Central memory CD8-positive, alpha-beta T cell (primary cell): ENCODE measurements around the gene CMTM1.
A peak's percentile ranks its signal among the peaks of the same experiment; 100 is the strongest.
"Not testable (repeated sequence)": the region's sequence is repeated elsewhere in the genome, so short reads cannot be mapped to it uniquely, and the experiment has no call there.

ENCODE experiments used
- ATAC-seq: fragments of 150-1000 bp; cut with Tn5 transposase; replicated peaks from 2 replicates; pipeline ENCODE4 v1.10.0; 2022; ENCODE audit warnings: mild to moderate bottlenecking, moderate FRiP score, moderate number of reproducible peaks; ENCODE audit not compliant: poor library complexity, severe bottlenecking; ENCODE audit errors: extremely low read depth
- DNase-seq, 2 donors: peaks; one replicate each; pipeline ENCODE4 v3.0.0; 2021; ENCODE audit warnings: low spot score in 2 of 2
- H3K27ac Mint-ChIP-seq: one replicate; pipeline ENCODE4 v1.8.0; 2022; ENCODE audit warnings: low read depth, mild to moderate bottlenecking, moderate library complexity, mixed read lengths
- H3K27me3 Mint-ChIP-seq: one replicate; pipeline ENCODE4 v1.8.0; 2022; ENCODE audit warnings: mixed read lengths
- H3K36me3 Mint-ChIP-seq: one replicate; pipeline ENCODE4 v1.8.0; 2022; ENCODE audit warnings: mild to moderate bottlenecking, moderate library complexity, mixed read lengths; ENCODE audit not compliant: insufficient read depth
- H3K4me1 Mint-ChIP-seq: one replicate; pipeline ENCODE4 v1.8.0; 2022; ENCODE audit warnings: mixed read lengths
- H3K4me3 Mint-ChIP-seq: one replicate; pipeline ENCODE4 v1.8.0; 2022; ENCODE audit warnings: mild to moderate bottlenecking, moderate library complexity, mixed read lengths
- H3K9me3 Mint-ChIP-seq: one replicate; pipeline ENCODE4 v1.8.0; 2022; ENCODE audit warnings: mixed read lengths

Gene CMTM1

DNA sequence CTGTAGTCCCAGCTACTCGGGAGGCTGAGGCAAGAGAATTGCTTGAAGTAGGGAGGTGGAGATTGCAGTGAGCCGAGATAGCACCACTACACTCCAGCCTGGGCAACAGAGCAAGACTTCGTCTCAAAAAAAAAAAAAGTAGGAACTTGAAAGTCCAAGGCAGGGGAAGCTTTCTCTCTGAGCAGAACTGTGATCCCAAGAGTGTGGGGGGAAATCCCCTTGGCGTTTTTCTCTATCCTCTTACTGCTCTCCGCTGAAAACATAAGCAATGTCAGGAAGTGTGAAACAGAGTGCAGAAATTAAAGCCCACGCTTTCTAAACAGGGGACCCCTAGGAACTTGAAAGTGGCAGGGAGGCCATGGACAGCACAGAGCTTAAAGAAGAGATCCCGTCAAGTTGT lies 28.5 kb downstream of the CMTM1 start:
- Mint-ChIP-seq H3K27me3 (no peaks in the 10 kb centered on the region), H3K4me3 (no peak overlapping the region), H3K27ac (no peak overlapping the region), H3K4me1 (peaks cover 8% of the 10 kb centered on the region), H3K9me3 (no peaks in the 10 kb centered on the region), H3K36me3 (peaks cover 2% of the 10 kb centered on the region)
- ATAC-seq: no peak
- no peak for DNase-seq

GRCh38 chr16:66596559-66596958 lies 30.3 kb downstream of the CMTM1 start:
- not testable (repeated sequence) for H3K4me1 Mint-ChIP-seq, H3K27me3 Mint-ChIP-seq, ATAC-seq, DNase-seq, H3K9me3 Mint-ChIP-seq, H3K36me3 Mint-ChIP-seq, H3K4me3 Mint-ChIP-seq, H3K27ac Mint-ChIP-seq

DNA sequence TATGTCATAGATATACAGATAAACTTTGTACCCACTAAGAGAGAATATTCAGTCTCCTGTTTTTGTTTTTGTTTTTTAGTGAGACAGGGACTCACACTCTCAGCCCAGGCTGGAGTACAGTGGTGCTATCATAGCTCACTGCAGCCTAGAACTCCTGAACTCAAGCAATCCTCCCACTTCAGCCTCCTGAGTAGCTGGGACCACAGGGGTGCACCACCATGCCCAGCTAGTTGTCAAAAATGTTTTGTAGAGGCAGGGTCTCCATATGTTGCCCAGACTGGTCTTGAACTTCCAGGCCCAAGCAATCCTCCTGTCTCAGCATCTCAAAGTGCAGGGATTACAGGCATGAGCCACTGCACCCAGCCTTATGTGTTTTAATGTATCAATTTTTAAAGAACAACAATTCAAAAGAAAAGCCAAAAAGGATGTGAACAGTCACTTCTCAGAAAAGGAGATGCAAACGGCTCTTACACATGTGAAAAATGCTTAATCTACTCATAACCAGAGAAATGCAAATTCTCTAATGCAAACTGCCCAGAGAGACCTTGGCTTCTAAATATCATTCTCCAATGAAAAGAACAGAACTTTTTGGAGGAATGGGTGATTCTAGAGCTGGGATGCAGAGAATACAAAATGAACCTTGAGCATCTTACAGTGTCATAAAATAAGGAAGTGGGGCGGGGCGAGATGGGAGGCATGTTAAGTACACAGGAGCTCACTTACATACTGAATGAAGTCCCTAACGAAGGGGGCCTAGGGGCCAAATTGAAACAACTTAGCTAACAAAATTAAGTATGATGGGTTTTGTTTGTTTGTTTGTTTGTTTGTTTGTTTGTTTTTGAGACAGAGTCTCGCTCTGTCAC lies 31.0 kb downstream of the CMTM1 start:
- Mint-ChIP-seq H3K27me3 (no peaks in the 10 kb centered on the region), H3K9me3 (no peaks in the 10 kb centered on the region), H3K4me1 (no peaks in the 10 kb centered on the region), H3K36me3 (no peaks in the 10 kb centered on the region), H3K4me3 (no peak overlapping the region), H3K27ac (no peak overlapping the region)
- DNase-seq (no peak), ATAC-seq (no peak)

GRCh38 chr16:66598111-66598510 lies 31.9 kb downstream of the CMTM1 start:
- Mint-ChIP-seq H3K27ac (peak overlapping the region; percentile 19), H3K27me3 (no peaks in the 10 kb centered on the region), H3K36me3 (no peaks in the 10 kb centered on the region), H3K4me1 (peaks cover 6% of the 10 kb centered on the region), H3K9me3 (no peaks in the 10 kb centered on the region), H3K4me3 (no peak overlapping the region)
- DNase-seq (no peak), ATAC-seq (no peak)

DNA sequence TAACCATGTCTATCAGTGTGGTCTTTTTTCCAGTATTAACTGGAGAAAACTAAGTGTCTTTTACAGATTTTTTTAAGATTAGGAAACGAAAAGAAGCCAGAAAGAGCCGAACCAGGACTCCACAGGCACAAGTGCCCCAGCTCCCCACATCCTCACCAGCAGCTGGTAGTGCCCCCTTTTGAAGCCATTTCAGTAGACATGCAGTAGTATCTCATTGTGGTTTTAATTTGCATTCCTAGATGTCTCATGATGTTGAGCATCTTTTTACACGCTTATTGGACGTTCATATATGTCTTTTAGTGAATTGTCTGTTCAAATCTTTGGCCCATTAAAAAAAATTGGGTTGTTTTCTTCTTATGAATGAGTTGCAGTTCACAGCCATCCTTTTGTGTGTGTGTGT lies 33.5 kb downstream of the CMTM1 start:
- no peak for ATAC-seq
- peaks cover 7% of the 10 kb centered on the region for H3K36me3 Mint-ChIP-seq
- H3K9me3 Mint-ChIP-seq: no peaks in the 10 kb centered on the region
- H3K4me1 Mint-ChIP-seq: peaks cover 15% of the 10 kb centered on the region
- no peak overlapping the region for H3K27ac Mint-ChIP-seq
- no peaks in the 10 kb centered on the region for H3K27me3 Mint-ChIP-seq
- H3K4me3 Mint-ChIP-seq: no peak overlapping the region
- DNase-seq: no peak

DNA sequence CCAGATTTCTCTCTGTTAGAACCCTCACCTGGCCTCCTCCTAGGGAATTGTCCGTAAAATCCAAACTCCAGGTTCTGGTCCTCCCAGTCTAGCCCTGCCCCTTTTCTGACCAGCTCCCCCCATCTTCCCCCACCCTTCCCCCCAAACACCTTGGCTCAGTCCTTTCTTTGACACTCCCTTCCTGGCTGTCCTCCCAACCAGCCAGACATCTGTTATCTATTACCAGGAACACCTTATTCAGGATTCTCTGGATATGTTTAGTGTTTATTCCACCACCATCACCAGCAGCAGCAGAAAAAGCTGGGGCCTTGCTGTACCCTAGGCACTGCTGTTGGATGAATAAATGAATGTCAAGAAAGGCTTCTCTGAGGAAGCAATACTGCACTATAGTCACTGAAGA lies 34.2 kb downstream of the CMTM1 start:
- H3K4me1 Mint-ChIP-seq: peaks cover 15% of the 10 kb centered on the region
- H3K9me3 Mint-ChIP-seq: no peaks in the 10 kb centered on the region
- ATAC-seq (no peak), DNase-seq (no peak)
- peaks cover 7% of the 10 kb centered on the region for H3K36me3 Mint-ChIP-seq
- no peak overlapping the region for H3K27ac Mint-ChIP-seq
- no peak overlapping the region for H3K4me3 Mint-ChIP-seq
- no peaks in the 10 kb centered on the region for H3K27me3 Mint-ChIP-seq

GRCh38 chr16:66601471-66601870 lies 35.2 kb downstream of the CMTM1 start:
- no peak for DNase-seq
- ATAC-seq: no peak
- Mint-ChIP-seq H3K36me3 (peaks cover 12% of the 10 kb centered on the region), H3K27ac (no peak overlapping the region), H3K27me3 (no peaks in the 10 kb centered on the region), H3K4me3 (no peak overlapping the region), H3K4me1 (peaks cover 22% of the 10 kb centered on the region), H3K9me3 (no peaks in the 10 kb centered on the region)

DNA sequence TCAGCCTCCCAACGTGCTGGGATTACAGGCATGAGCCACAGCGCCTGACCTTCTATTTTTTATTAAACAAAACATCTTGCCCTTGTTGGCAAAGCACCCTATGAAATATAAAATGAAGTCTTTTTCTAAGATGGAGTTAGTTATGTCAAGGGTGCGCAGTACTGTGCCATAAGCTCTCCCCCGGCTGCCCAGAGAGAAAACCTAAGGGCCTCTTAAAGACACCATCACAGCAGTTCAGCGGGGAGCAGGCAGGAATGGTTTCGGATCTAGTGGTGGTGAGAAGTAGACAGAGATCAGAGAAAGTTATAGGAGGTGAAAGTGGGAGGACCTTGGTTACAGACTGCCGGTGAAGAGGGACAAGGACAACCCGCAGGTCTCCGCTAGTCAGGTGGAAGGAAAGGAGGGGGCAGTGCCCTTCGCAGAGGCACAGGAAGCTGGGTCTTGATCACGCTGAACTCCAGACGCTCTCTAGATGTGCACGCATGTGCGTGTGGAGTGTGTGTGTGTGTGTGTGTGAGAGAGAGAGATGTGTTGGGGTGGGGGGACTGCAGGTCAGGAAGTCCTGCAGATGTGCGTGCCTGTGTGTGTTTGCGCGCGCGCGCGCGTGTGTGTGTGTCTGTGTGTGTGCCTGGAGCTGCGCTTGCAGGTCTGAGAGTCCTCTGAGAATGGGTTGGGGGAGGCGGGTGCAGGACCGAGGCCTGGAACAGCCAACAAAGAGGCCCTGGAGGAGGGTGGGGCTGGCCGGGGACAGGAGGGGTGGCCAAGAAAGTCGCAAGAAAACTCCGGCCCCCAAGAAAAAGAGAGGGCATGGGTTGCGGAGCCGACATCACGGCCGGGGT lies 37.5 kb downstream of the CMTM1 start:
- H3K27me3 Mint-ChIP-seq: no peaks in the 10 kb centered on the region
- H3K4me3 Mint-ChIP-seq: peak overlapping the region; percentile 88
- peaks cover 13% of the 10 kb centered on the region for H3K36me3 Mint-ChIP-seq
- H3K27ac Mint-ChIP-seq: peak overlapping the region; percentile 84
- DNase-seq (peak; percentile 55 to 77), ATAC-seq (peak; percentile 73)
- H3K4me1 Mint-ChIP-seq: peaks cover 42% of the 10 kb centered on the region
- H3K9me3 Mint-ChIP-seq: no peaks in the 10 kb centered on the region

- Mint-ChIP-seq H3K4me3 (peak within 1 kb of the TSS; percentile 88), H3K36me3 (peaks cover 13% of the 10 kb centered on the region), H3K4me1 (peaks cover 42% of the 10 kb centered on the region), H3K27me3 (no peaks in the 10 kb centered on the region), H3K9me3 (no peaks in the 10 kb centered on the region), H3K27ac (peak within 1 kb of the TSS; percentile 84)
- peak; percentile 57 to 59 for DNase-seq
- peak; percentile 50 for ATAC-seq
Observed at GRCh38 chr16:66604376-66605176, 38.3 kb downstream of the CMTM1 start, which contains the start of gene CMTM3. TSS of gene CMTM3 (plus strand) at chr16:66604704. CDS start at chr16:66604806, 102 bp downstream.

- Mint-ChIP-seq H3K9me3 (no peaks in the 10 kb centered on the region), H3K36me3 (peaks cover 20% of the 10 kb centered on the region), H3K27ac (peak overlapping the region; percentile 60), H3K27me3 (no peaks in the 10 kb centered on the region), H3K4me3 (peak overlapping the region; percentile 88), H3K4me1 (peaks cover 42% of the 10 kb centered on the region)
- DNase-seq (no peak), ATAC-seq (no peak)
Observed at GRCh38 chr16:66605177-66605978, 39.1 kb downstream of the CMTM1 start.

DNA sequence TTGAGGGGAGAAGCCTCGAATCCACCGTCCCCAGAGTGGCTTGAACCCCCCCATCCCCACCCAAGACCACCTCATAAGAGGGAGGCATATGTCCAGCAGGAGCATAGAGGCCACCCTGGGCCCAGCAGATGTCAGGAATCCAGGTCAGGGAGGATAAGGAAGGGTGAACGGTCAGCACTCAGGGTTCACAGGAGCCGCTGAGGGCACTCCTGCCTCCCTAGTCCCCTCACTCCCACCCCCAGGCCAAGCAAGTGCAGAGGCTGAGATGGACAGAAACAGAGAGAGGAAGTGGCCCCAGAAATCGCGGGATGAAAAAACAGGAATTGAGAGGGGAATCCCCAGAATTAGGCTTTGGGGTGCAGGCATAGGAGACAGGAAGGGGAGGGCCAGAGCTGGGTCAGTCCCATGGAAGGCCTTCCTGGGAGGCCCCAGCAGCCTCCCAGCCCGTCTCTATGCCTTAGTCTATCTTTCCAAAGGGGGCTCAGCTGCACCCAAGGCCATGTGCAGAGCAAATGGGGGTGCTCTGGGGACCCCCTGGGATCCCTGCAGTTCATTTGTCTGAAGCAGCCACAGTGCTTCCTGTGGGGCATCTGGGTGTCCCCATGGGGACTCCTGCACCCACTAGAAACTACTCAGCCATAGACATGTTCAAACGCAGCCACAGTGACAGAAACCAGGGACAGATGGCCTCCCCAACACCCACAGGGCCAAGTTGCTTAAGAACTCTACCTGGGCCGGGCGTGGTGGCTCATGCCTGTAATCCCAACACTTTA lies 39.9 kb downstream of the CMTM1 start:
- peak overlapping the region; percentile 74 for H3K4me3 Mint-ChIP-seq
- DNase-seq (no peak), ATAC-seq (no peak)
- H3K36me3 Mint-ChIP-seq: peaks cover 25% of the 10 kb centered on the region
- H3K9me3 Mint-ChIP-seq: no peaks in the 10 kb centered on the region
- H3K4me1 Mint-ChIP-seq: peaks cover 42% of the 10 kb centered on the region
- no peaks in the 10 kb centered on the region for H3K27me3 Mint-ChIP-seq
- peak overlapping the region; percentile 60 for H3K27ac Mint-ChIP-seq
